GM12891 (cell line): ENCODE results near the gene PARD3.

Experiments used
- POLR2A ChIP-seq: IDR thresholded peaks from 2 replicates; pipeline ENCODE4 v1.6.1; 2011; ENCODE audit warnings: low read depth, low read length, control low read depth
- POLR2AphosphoS5 ChIP-seq: IDR thresholded peaks from 2 replicates; pipeline ENCODE4 v1.6.1; 2011; ENCODE audit warnings: low read depth, low read length, control low read depth
- SPI1 ChIP-seq: IDR thresholded peaks from 2 replicates; pipeline ENCODE4 v1.6.1; 2011; ENCODE audit warnings: low read depth, low read length, control low read depth
- TAF1 ChIP-seq: IDR thresholded peaks from 2 replicates; pipeline ENCODE4 v1.6.1; 2011; ENCODE audit warnings: low read depth, low read length, control low read depth

GRCh38 chr10:34292194-34292565 is 522.9 kb downstream of the PARD3 start:
- no peak for TF ChIP-seq POLR2A
- TF ChIP-seq SPI1 = no peak
- no peak for TF ChIP-seq TAF1
- no peak for TF ChIP-seq POLR2AphosphoS5
